GM12878 (cell line): Measurements from ENCODE around the gene CATSPERZ. TPM values are rescaled to one million over a fixed set of nuclear protein-coding genes. Genes with fewer than 3 reads are reported as not detected.

Experiments
- ATAC-seq: fragments of 200-7000 bp; cut with Tn5 transposase; 3 replicates; pipeline ENCODE4 v1.9.1; 2020; ENCODE audit warnings: mild to moderate bottlenecking, moderate library complexity
- BruUV-seq: library from RNA; stranded (reverse); fragments of 400-500 nt; replicated peaks from 2 replicates; lab custom pipeline; 2021; lab: Mats Ljungman, UMichigan
- CTCF ChIA-PET: fragments of 300-600 bp; sonication (Branson Sonifier 250); formaldehyde crosslinking; extraction: SDS; loops from one replicate; lab custom pipeline; 2021; ENCODE audit warnings: inconsistent platforms; lab: Yijun Ruan, JAX
- POLR2A ChIA-PET: fragments of 350-600 bp; formaldehyde crosslinking; extraction: SDS; loops from one replicate; lab custom pipeline; 2021; ENCODE audit warnings: inconsistent platforms; lab: Charles Lee
- RAD21 ChIA-PET: fragments of 300-600 bp; sonication (Branson Sonifier 250); formaldehyde crosslinking; loops from one replicate; lab custom pipeline; 2023; ENCODE audit warnings: antibody characterized with exemption; ENCODE audit not compliant: unreplicated experiment; lab: Charles Lee
- SMC1A ChIA-PET: fragments of 300-600 bp; sonication (Branson Sonifier 250); formaldehyde crosslinking; loops from one replicate; lab custom pipeline; 2023; ENCODE audit not compliant: unreplicated experiment, uncharacterized antibody; lab: Charles Lee
- DNase-seq: peaks from one replicate; pipeline ENCODE4 v3.0.0-alpha.2; 2011; ENCODE audit warnings: low read depth, low spot score
- FAIRE-seq: peaks from 3 replicates; lab custom pipeline; 2011; peaks lifted over from hg19 to GRCh38; lab: Jason Lieb, UNC
- H2AFZ ChIP-seq: 2 replicates; pipeline ENCODE4 v1.6.0; 2011; ENCODE audit warnings: low read depth, low read length, control low read depth; ENCODE audit not compliant: control insufficient read depth
- H3K27ac ChIP-seq: 2 replicates; pipeline ENCODE4 v1.5.1; 2011; ENCODE audit warnings: control low read depth; ENCODE audit not compliant: control insufficient read depth, insufficient read depth
- H3K27me3 ChIP-seq, 2 experiments: replicated peaks in 1 of 2; 2 replicates each; pipeline versions ENCODE4 v1.6.0 to v1.6.1; 2011; ENCODE audit warnings: low read length in 1 of 2; ENCODE audit not compliant: control insufficient read depth in 2 of 2, insufficient read depth in 2 of 2
- H3K36me3 ChIP-seq, 2 experiments: 2 replicates each; pipeline ENCODE4 v1.5.1; 2011; ENCODE audit warnings: low read length in 1 of 2; ENCODE audit not compliant: control insufficient read depth in 2 of 2, insufficient read depth in 2 of 2
- H3K4me1 ChIP-seq: 2 replicates; pipeline ENCODE4 v1.6.1; 2011; ENCODE audit warnings: mild to moderate bottlenecking, low read length, moderate library complexity, mixed read lengths; ENCODE audit not compliant: control insufficient read depth, insufficient read depth
- H3K4me2 ChIP-seq: 2 replicates; pipeline ENCODE4 v1.6.0; 2011; ENCODE audit warnings: control low read depth; ENCODE audit not compliant: control insufficient read depth, insufficient read depth
- H3K4me3 ChIP-seq: fragments of 200-600 bp; sonication (generic); 2 replicates; pipeline ENCODE4 v1.5.1; 2016
- H3K79me2 ChIP-seq: 2 replicates; pipeline ENCODE4 v1.6.0; 2011; ENCODE audit warnings: low read length; ENCODE audit not compliant: control insufficient read depth, insufficient read depth
- H3K9ac ChIP-seq: 2 replicates; pipeline ENCODE4 v1.8.0; 2011; ENCODE audit warnings: low read length, control low read depth, mixed read lengths; ENCODE audit not compliant: control insufficient read depth, insufficient read depth
- H3K9me3 ChIP-seq: replicated peaks from 3 replicates; pipeline ENCODE4 v1.5.1; 2011; ENCODE audit warnings: mild to moderate bottlenecking, low read length; ENCODE audit not compliant: control insufficient read depth, insufficient read depth
- H4K20me1 ChIP-seq: 2 replicates; pipeline ENCODE4 v1.6.0; 2011; ENCODE audit not compliant: control insufficient read depth, insufficient read depth
- CREM ChIP-seq: IDR thresholded peaks from 2 replicates; pipeline ENCODE4 v1.6.1; 2014; ENCODE audit warnings: antibody characterized with exemption, low read depth
- KDM1A ChIP-seq: fragments of 200-600 bp; sonication (generic); IDR thresholded peaks from 2 replicates; pipeline ENCODE4 v1.6.1; 2016; ENCODE audit warnings: borderline replicate concordance
- NFYB ChIP-seq: IDR thresholded peaks from 2 replicates; pipeline ENCODE4 v1.6.1; 2011; ENCODE audit warnings: low read depth, mild to moderate bottlenecking, low read length, improper control_type of control experiment, moderate library complexity; ENCODE audit not compliant: insufficient read depth
- NR2C1 ChIP-seq: fragments of 450-650 bp; IDR thresholded peaks from 2 replicates; pipeline ENCODE4 v1.6.1; 2017; ENCODE audit warnings: antibody characterized with exemption, mild to moderate bottlenecking, moderate library complexity
- NR2C2 ChIP-seq: IDR thresholded peaks from 2 replicates; pipeline ENCODE4 v1.6.1; 2011; ENCODE audit warnings: borderline replicate concordance, low read depth; ENCODE audit not compliant: control insufficient read depth, insufficient read length
- NR2F1 ChIP-seq: fragments of 450-650 bp; conservative IDR thresholded peaks from 2 replicates; pipeline ENCODE4 v1.6.1; 2017; ENCODE audit warnings: mild to moderate bottlenecking
- PAX8 ChIP-seq: fragments of 450-650 bp; IDR thresholded peaks from 2 replicates; pipeline ENCODE4 v1.6.1; 2017; ENCODE audit warnings: mild to moderate bottlenecking, moderate library complexity
- WGBS: methylation state at CpG from one replicate; pipeline ENCODE4 v1.1.6; 2016; ENCODE audit warnings: low lambda C conversion rate; ENCODE audit not compliant: insufficient replicate concordance, insufficient coverage; ENCODE audit errors: missing lambda C conversion rate; 5-methylcytosine and 5-hydroxymethylcytosine counted together
- in situ Hi-C: fragments of 300-500 bp; cut with MboI; formaldehyde crosslinking; loops from 9 replicates; pipeline ENCODE4 v1.14.3; 2018; ENCODE audit warnings: mixed read lengths
- intact Hi-C: fragments of 100-400 bp; cut with micrococcal nuclease; formaldehyde crosslinking; loops from one replicate; pipeline ENCODE4 v1.14.2; 2022; ENCODE audit not compliant: unreplicated experiment
- polyA plus RNA-seq, 11 experiments: library from polyadenylated mRNA; depleted of rRNA in 4 of 11; unstranded in 6 of 11; stranded (reverse) in 5 of 11; fragments of >200 nt; fragmentation: Nextera tagmentation in 4 of 11; fragmentation: Illumina TruSeq in 1 of 11; extraction: Ambion mirVana in 4 of 11; extraction: Trizol in 1 of 11; gene quantifications; 1 replicate in 1 of 11; 2 replicates in 10 of 11; pipeline versions ENCODE4 v1.2.1 to v1.2.3, GENCODE V29; 2011 to 2016; ENCODE audit warnings: inconsistent platforms in 2 of 11, missing spikeins in 2 of 11, low read depth in 1 of 11
- total RNA-seq, 4 experiments: library from RNA; depleted of rRNA in 3 of 4; stranded (reverse); fragments of >200 nt in 3 of 4; fragmentation: Illumina TruSeq in 1 of 4; extraction: Trizol in 1 of 4; gene quantifications; 2 replicates each; pipeline versions ENCODE4 v1.2.1 to v1.2.3, GENCODE V29; 2013 to 2021
- TF ChIP-seq, protein P1 (sequence below): fragments of 450-650 bp; IDR thresholded peaks from 2 replicates; pipeline ENCODE4 v1.6.1; 2017; ENCODE audit warnings: antibody characterized with exemption, mild to moderate bottlenecking, moderate library complexity
- TF ChIP-seq, protein P2 (sequence below): fragments of 450-650 bp; IDR thresholded peaks from 2 replicates; pipeline ENCODE4 v1.6.1; 2017; ENCODE audit warnings: mild to moderate bottlenecking

Gene CATSPERZ
- total and polyA plus RNA-seq, 10 of the 15 experiments (the other 5 are each of a cell fraction or from before 2014, with no cell fraction given): 0.12 to 0.31 TPM; not detected in 8

DNA sequence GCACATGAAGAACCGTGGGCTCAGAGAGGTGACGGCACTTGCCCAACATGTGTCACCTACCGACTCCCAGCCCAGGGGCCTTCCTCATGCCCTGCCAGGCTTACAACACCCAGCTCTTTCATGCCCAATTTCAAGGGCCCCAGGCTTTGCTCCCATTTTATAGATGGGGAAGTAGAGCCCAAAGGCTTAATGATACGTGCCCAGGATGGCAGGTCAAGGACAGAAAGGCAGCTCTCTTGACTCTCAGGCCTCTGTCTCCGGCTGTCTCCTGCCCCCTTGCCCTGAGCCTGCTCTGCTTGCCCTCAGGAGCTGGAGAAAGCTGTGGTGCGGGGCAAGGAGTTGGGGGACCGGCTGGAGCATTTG is 48.8 kb downstream of the CATSPERZ start:
- Histone ChIP-seq H4K20me1 (no peaks in the 10 kb centered on the region), H3K4me3 (no peak overlapping the region), H2AFZ (no peak overlapping the region), H3K27me3 (no peaks in the 10 kb centered on the region), H3K79me2 (no peaks in the 10 kb centered on the region), H3K4me1 (no peaks in the 10 kb centered on the region), H3K4me2 (no peak overlapping the region), H3K9ac (no peak overlapping the region), H3K36me3 (peaks cover 0 to 9% of the 10 kb centered on the region in 2 experiments; a peak in 3 of 4 replicates), H3K9me3 (no peaks in the 10 kb centered on the region), H3K27ac (no peak overlapping the region)
- ChIA-PET SMC1A (interaction anchor here (1.1 kb wide), 1 partner anchor 8 kb away, joined by 3 read pairs; no protein-coding TSS in a partner anchor), CTCF (interaction anchor here (1.5 to 1.8 kb wide), 2 partner anchors 13 to 31 kb away, joined by 4 to 9 read pairs; partner anchors contain the start of genes PRDX5 and TRMT112), POLR2A (interaction anchor here (1.0 kb wide), 1 partner anchor 11 kb away, joined by 3 read pairs; no protein-coding TSS in a partner anchor), RAD21 (interaction anchor here (1.1 kb wide), 1 partner anchor 31 kb away, joined by 3 read pairs; the partner anchor contains the start of gene PRDX5)
- FAIRE-seq (no peak), ATAC-seq (no peak), DNase-seq (no peak)
- intact Hi-C loops: no loop called here
- no TSS peak for BruUV-seq
- WGBS: 84% methylated on average over 7 of the region's 7 CpGs
- in situ Hi-C loops: no loop called here
- no peak for TF ChIP-seq PAX8

DNA sequence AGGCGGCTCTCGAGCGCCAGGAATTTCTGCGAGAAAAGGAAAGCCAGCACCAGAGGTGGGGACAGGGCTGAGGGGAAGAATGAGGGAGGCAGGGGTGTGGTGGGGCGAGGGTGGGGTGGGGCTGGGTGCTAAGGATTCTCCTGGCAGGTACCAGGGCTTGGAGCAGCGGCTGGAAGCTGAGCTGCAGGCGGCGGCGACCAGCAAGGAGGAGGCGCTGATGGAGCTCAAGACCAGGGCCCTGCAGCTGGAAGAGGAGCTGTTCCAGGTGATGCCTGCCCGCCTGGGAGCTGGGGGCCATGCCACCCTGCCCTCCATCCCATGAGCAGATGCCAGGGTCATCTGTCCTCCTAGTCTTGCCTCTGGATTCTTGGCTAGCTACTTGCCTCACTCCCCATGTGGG is 49.2 kb downstream of the CATSPERZ start:
- SMC1A ChIA-PET: interaction anchor here (1.1 kb wide), 1 partner anchor 8 kb away, joined by 3 read pairs; no protein-coding TSS in a partner anchor
- H3K4me2 ChIP-seq: no peak overlapping the region
- no peak overlapping the region for H2AFZ ChIP-seq
- intact Hi-C loops: no loop called here
- H3K4me1 ChIP-seq: no peaks in the 10 kb centered on the region
- H3K4me3 ChIP-seq: no peak overlapping the region
- peaks cover 0 to 9% of the 10 kb centered on the region in 2 experiments; a peak in 3 of 4 replicates for H3K36me3 ChIP-seq
- in situ Hi-C loops: no loop called here
- RAD21 ChIA-PET: no interaction called here
- no peak overlapping the region for H3K27ac ChIP-seq
- WGBS: 98% methylated on average over 7 of the region's 11 CpGs
- POLR2A ChIA-PET: no interaction called here
- DNase-seq (no peak), FAIRE-seq (no peak), ATAC-seq (no peak)
- no peaks in the 10 kb centered on the region for H4K20me1 ChIP-seq
- BruUV-seq: no TSS peak
- H3K9ac ChIP-seq: no peak overlapping the region
- H3K9me3 ChIP-seq: no peaks in the 10 kb centered on the region
- CTCF ChIA-PET: interaction anchor here (0.6 to 1.8 kb wide), 4 partner anchors 14 to 48 kb away, joined by 3 to 9 read pairs (median 4); partner anchors contain the start of genes PRDX5 and TRMT112
- no peaks in the 10 kb centered on the region for H3K79me2 ChIP-seq
- H3K27me3 ChIP-seq: no peaks in the 10 kb centered on the region
- TF ChIP-seq NR2C1: no peak
- TF ChIP-seq NFYB: no peak
- no peak for TF ChIP-seq NR2F1
- TF ChIP-seq NR2C2: no peak
- TF ChIP-seq, protein P1, sequence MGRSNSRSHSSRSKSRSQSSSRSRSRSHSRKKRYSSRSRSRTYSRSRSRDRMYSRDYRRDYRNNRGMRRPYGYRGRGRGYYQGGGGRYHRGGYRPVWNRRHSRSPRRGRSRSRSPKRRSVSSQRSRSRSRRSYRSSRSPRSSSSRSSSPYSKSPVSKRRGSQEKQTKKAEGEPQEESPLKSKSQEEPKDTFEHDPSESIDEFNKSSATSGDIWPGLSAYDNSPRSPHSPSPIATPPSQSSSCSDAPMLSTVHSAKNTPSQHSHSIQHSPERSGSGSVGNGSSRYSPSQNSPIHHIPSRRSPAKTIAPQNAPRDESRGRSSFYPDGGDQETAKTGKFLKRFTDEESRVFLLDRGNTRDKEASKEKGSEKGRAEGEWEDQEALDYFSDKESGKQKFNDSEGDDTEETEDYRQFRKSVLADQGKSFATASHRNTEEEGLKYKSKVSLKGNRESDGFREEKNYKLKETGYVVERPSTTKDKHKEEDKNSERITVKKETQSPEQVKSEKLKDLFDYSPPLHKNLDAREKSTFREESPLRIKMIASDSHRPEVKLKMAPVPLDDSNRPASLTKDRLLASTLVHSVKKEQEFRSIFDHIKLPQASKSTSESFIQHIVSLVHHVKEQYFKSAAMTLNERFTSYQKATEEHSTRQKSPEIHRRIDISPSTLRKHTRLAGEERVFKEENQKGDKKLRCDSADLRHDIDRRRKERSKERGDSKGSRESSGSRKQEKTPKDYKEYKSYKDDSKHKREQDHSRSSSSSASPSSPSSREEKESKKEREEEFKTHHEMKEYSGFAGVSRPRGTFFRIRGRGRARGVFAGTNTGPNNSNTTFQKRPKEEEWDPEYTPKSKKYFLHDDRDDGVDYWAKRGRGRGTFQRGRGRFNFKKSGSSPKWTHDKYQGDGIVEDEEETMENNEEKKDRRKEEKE: no peak
- TF ChIP-seq CREM: no peak
- no peak for TF ChIP-seq KDM1A
- TF ChIP-seq, protein P2, sequence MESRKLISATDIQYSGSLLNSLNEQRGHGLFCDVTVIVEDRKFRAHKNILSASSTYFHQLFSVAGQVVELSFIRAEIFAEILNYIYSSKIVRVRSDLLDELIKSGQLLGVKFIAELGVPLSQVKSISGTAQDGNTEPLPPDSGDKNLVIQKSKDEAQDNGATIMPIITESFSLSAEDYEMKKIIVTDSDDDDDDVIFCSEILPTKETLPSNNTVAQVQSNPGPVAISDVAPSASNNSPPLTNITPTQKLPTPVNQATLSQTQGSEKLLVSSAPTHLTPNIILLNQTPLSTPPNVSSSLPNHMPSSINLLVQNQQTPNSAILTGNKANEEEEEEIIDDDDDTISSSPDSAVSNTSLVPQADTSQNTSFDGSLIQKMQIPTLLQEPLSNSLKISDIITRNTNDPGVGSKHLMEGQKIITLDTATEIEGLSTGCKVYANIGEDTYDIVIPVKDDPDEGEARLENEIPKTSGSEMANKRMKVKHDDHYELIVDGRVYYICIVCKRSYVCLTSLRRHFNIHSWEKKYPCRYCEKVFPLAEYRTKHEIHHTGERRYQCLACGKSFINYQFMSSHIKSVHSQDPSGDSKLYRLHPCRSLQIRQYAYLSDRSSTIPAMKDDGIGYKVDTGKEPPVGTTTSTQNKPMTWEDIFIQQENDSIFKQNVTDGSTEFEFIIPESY: no peak
